Nephron (organoid): ENCODE results near the gene PAPLN.

ENCODE experiments used
- H3K27ac Mint-ChIP-seq, 3 experiments: 2 replicates each; pipeline ENCODE4 v1.8.0; 2020; ENCODE audit warnings: mixed read lengths in 3 of 3, mild to moderate bottlenecking in 2 of 3, moderate library complexity in 1 of 3
- H3K27me3 Mint-ChIP-seq: 2 replicates; pipeline ENCODE4 v1.8.0; 2021; ENCODE audit warnings: low read depth, mild to moderate bottlenecking, moderate library complexity, mixed read lengths
- H3K36me3 Mint-ChIP-seq: 2 replicates; pipeline ENCODE4 v1.8.0; 2020; ENCODE audit warnings: low read depth, mixed read lengths
- H3K4me1 Mint-ChIP-seq: 2 replicates; pipeline ENCODE4 v1.8.0; 2020; ENCODE audit warnings: mixed read lengths
- H3K4me3 Mint-ChIP-seq, 3 experiments: 2 replicates each; pipeline ENCODE4 v1.8.0; 2020; ENCODE audit warnings: mild to moderate bottlenecking in 3 of 3, mixed read lengths in 3 of 3, moderate library complexity in 2 of 3
- H3K9me3 Mint-ChIP-seq: 2 replicates; pipeline ENCODE4 v1.8.0; 2020; ENCODE audit warnings: mixed read lengths
- TF ChIP-seq, protein P1 (sequence below), 3 experiments: fragments of 200-600 bp; sonication (generic); IDR thresholded peaks; one replicate each; pipeline ENCODE4 v1.5.0; 2021; ENCODE audit warnings: antibody characterized with exemption in 3 of 3; ENCODE audit not compliant: unreplicated experiment in 3 of 3

Gene PAPLN

DNA sequence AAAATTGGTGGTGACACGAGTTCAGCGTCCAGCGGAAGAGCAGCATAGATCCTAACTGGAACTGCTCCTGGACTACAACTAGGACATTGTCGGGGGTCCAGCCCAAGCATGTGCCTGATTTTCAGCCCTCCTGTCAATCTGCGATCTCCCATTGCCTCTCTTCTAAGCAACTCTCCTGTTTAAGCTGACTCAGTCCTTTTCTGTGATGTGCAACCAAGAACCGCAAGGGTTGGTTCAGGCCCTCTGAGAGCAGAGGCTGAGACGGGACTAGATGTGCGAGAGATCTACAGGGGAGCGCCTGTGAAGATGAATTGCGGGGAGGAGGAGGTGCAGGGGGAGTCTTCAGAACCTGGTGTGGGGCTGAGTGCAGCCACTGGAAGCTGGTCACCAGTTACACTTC, 3.7 kb upstream of the PAPLN start:
- Mint-ChIP-seq H3K36me3 (no peaks in the 10 kb centered on the region), H3K27ac (peak overlapping the region; percentile 91 to 97 (median 91)), H3K9me3 (no peaks in the 10 kb centered on the region), H3K4me3 (peak overlapping the region in 2 of 3 experiments; percentile 11 to 54), H3K27me3 (peaks cover 41% of the 10 kb centered on the region), H3K4me1 (peaks cover 66% of the 10 kb centered on the region)
- TF ChIP-seq, protein P1, sequence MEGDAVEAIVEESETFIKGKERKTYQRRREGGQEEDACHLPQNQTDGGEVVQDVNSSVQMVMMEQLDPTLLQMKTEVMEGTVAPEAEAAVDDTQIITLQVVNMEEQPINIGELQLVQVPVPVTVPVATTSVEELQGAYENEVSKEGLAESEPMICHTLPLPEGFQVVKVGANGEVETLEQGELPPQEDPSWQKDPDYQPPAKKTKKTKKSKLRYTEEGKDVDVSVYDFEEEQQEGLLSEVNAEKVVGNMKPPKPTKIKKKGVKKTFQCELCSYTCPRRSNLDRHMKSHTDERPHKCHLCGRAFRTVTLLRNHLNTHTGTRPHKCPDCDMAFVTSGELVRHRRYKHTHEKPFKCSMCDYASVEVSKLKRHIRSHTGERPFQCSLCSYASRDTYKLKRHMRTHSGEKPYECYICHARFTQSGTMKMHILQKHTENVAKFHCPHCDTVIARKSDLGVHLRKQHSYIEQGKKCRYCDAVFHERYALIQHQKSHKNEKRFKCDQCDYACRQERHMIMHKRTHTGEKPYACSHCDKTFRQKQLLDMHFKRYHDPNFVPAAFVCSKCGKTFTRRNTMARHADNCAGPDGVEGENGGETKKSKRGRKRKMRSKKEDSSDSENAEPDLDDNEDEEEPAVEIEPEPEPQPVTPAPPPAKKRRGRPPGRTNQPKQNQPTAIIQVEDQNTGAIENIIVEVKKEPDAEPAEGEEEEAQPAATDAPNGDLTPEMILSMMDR (IDR thresholded peaks at IDR 0.05; ENCODE audit: unreplicated experiment in 3 of 3) = no peak

DNA sequence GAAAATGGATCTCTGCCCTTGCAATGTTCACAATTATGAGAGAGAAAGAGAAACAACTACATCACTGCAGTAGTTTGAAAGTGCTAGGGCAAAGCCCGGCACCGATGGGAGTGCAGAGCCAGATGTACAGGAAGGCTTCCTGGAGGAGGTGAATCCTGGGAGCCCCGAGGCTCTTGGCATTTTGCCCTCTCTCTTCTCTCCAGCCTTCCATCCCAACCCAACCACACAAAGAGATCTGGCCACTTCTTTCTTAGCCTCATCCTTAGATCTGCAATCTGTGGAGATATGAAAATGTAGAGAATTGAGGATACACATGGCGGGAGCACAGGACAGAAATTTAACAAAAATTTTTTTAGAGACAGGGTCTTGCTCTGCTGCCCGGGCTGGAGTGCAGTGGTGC, 3.3 kb upstream of the PAPLN start:
- peaks cover 66% of the 10 kb centered on the region for H3K4me1 Mint-ChIP-seq
- TF ChIP-seq, protein P1 (IDR thresholded peaks at IDR 0.05; ENCODE audit: unreplicated experiment in 3 of 3) = no peak
- H3K4me3 Mint-ChIP-seq = peak overlapping the region in 1 of 3 experiments; percentile 11
- no peaks in the 10 kb centered on the region for H3K36me3 Mint-ChIP-seq
- H3K27me3 Mint-ChIP-seq = peaks cover 46% of the 10 kb centered on the region
- peak overlapping the region; percentile 91 to 97 (median 91) for H3K27ac Mint-ChIP-seq
- no peaks in the 10 kb centered on the region for H3K9me3 Mint-ChIP-seq

DNA sequence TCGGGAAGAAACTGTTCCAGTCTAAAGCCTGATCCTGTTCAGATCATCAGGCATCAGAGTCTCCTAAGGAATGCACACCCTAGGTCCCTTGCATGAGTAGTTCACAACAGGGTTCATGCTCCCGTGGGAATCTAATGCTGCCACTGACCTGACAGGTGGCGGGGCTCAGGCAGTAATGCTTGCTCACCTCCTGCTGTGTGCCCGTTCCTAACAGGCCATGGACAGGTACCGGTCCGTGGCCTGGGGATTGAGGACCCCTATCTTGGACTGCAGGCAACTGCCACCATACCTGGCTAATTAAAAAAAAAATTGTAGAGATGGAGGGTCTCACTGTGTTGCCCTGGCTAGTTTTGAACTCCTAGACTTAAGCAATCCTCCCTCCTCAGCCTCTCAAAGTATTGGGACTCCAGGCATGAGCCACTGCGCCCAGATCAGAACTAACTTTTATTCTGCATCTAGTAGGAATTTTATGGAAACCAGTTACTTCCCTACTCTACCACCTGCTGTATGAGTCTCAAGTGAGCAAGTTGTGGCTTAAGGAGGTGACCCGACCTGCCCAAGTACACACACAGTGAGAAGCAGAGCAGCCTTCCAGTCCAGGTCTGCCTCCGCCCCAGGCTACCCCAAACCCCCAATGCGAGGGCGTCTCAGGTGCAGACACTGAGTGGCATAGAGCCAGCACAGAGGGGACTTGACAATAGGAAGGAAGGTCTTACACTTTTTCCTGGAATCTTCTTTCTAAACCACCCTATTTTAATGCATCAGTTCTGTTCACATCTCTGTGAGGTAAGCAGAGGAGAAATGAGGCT, 2.5 kb upstream of the PAPLN start:
- peaks cover 51% of the 10 kb centered on the region for H3K27me3 Mint-ChIP-seq
- TF ChIP-seq, protein P1 (IDR thresholded peaks at IDR 0.05; ENCODE audit: unreplicated experiment in 3 of 3) = no peak
- no peaks in the 10 kb centered on the region for H3K9me3 Mint-ChIP-seq
- peaks cover 67% of the 10 kb centered on the region for H3K4me1 Mint-ChIP-seq
- peak overlapping the region; percentile 91 to 97 (median 91) for H3K27ac Mint-ChIP-seq
- peak overlapping the region; percentile 77 to 93 (median 90) for H3K4me3 Mint-ChIP-seq
- no peaks in the 10 kb centered on the region for H3K36me3 Mint-ChIP-seq

DNA sequence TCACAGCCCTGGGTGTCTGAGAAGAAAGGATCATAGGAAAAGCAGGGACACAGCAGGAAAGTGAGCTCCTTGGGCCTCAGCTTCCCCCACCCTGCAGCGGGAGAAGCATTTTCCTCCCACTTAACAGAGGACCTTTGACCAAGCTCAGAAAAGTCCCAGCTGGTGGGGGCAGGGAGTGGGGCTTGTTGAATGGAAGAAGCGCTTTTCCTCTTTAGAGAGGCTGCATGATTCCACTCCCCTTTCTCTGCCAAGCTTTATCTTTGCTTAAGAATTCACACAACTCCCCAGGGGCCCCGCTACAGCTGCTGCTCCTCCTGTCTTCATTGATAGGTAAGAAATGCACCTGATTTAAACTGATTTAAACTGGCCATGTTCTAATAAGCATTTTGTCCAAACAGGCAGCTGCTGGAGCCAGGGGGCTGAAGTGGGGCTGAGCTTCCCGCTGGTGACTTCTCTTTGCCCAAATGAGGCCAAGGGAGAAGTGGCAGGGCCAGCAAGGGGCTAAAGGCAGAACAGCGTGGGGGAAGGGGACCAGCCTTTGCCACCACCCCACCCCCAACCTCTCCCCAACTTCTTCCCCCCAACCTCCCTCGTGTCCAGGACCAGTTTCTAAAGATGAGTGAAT, 1.7 kb upstream of the PAPLN start:
- Mint-ChIP-seq H3K4me1 (peaks cover 70% of the 10 kb centered on the region), H3K27ac (peak overlapping the region; percentile 91 to 97 (median 91)), H3K9me3 (no peaks in the 10 kb centered on the region), H3K4me3 (peak overlapping the region; percentile 77 to 93 (median 90)), H3K36me3 (peaks cover 3% of the 10 kb centered on the region), H3K27me3 (peaks cover 57% of the 10 kb centered on the region)
- TF ChIP-seq, protein P1 (IDR thresholded peaks at IDR 0.05; ENCODE audit: unreplicated experiment in 3 of 3) = no peak

DNA sequence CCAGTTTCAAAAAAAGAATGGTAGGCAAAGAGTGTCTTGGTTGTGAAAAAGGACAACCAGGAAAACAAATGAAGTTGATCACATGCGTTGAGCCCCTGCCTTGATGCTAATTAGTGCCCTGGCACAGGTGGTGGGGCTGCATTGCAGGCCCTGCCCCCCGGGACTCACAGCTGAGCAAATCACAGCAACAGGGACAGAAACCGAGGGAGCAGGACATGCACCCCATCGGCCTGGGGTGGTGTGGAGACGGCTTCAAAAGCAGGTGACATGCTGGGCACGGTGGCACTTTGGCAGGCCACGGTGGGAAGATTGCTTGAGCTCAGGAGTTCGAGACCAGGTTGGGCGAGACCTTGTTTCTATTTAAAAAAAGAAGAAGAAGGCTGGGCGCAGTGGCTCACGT, 1.1 kb upstream of the PAPLN start:
- Mint-ChIP-seq H3K4me3 (peak overlapping the region; percentile 77 to 93 (median 90)), H3K4me1 (peaks cover 69% of the 10 kb centered on the region)
- TF ChIP-seq, protein P1 (IDR thresholded peaks at IDR 0.05; ENCODE audit: unreplicated experiment in 3 of 3) = no peak

More for the DNA sequence above, 1.1 kb upstream of the PAPLN start:
- H3K36me3 Mint-ChIP-seq = peaks cover 3% of the 10 kb centered on the region
- H3K9me3 Mint-ChIP-seq = no peaks in the 10 kb centered on the region
- H3K27me3 Mint-ChIP-seq = peaks cover 62% of the 10 kb centered on the region
- peak overlapping the region; percentile 91 to 97 (median 91) for H3K27ac Mint-ChIP-seq
